Osteocyte (in vitro differentiated cells): ENCODE data around the gene PSAPL1. TPM values are rescaled to one million over a fixed set of nuclear protein-coding genes. Genes with fewer than 3 reads are reported as not detected.

Experiments
- DNase-seq: peaks from one replicate; pipeline ENCODE4 v3.0.0; 2021; ENCODE audit warnings: mixed read lengths; ENCODE audit not compliant: unreplicated experiment; ENCODE audit errors: extremely low spot score
- H3K27ac Mint-ChIP-seq: one replicate; pipeline ENCODE4 v1.8.0; 2021; ENCODE audit warnings: mild to moderate bottlenecking, mixed read lengths; ENCODE audit not compliant: unreplicated experiment
- H3K27me3 Mint-ChIP-seq: one replicate; pipeline ENCODE4 v1.8.0; 2021; ENCODE audit warnings: mixed read lengths; ENCODE audit not compliant: unreplicated experiment
- H3K36me3 Mint-ChIP-seq: one replicate; pipeline ENCODE4 v1.8.0; 2021; ENCODE audit warnings: mixed read lengths; ENCODE audit not compliant: unreplicated experiment
- H3K4me1 Mint-ChIP-seq: one replicate; pipeline ENCODE4 v1.8.0; 2021; ENCODE audit warnings: mixed read lengths; ENCODE audit not compliant: unreplicated experiment
- H3K4me3 Mint-ChIP-seq: one replicate; pipeline ENCODE4 v1.8.0; 2021; ENCODE audit warnings: mild to moderate bottlenecking, moderate library complexity, mixed read lengths; ENCODE audit not compliant: unreplicated experiment
- H3K9me3 Mint-ChIP-seq: one replicate; pipeline ENCODE4 v1.8.0; 2021; ENCODE audit warnings: mixed read lengths; ENCODE audit not compliant: unreplicated experiment
- CTCF ChIP-seq: fragments of 200-600 bp; sonication (generic); IDR thresholded peaks from 2 replicates; pipeline ENCODE4 v1.5.0; 2021; ENCODE audit warnings: antibody characterized with exemption, mild to moderate bottlenecking, moderate library complexity
- total RNA-seq: library from RNA; stranded (reverse); gene quantifications from 2 replicates; pipeline ENCODE4 v1.2.1, GENCODE V29; 2021

PSAPL1 gene
- total RNA-seq, 1 donor from 2014 or later: not detected

GRCh38 chr4:7430368-7430964 is 4.3 kb downstream of the PSAPL1 start:
- DNase-seq: no peak
- H3K27me3 Mint-ChIP-seq: no peaks in the 10 kb centered on the region

DNA sequence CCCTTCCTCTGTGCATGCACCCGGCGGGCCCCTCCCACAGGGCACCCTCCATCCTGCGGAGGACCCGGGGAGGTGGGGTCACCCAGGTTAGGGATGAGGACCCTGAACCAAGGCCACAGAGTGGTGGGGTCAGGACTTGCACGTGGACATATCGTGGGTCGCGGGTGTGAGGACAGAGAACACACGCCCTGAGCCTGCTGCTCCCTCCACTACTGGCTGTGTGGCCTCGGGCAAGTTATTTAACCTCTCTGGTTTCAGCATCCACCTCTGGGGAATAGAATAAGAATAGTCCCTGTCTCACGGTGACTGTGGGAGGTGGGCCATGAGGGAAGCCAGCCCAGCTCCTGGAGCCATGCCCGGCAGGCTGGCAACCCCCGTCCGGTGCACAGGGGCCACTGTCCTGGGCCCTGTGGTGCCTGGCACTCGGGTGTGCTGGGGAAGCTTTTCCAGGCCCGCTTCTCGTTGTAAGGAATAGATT is 5.1 kb downstream of the PSAPL1 start:
- H3K27me3 Mint-ChIP-seq: no peaks in the 10 kb centered on the region
- no peak for TF ChIP-seq CTCF
- H3K27ac Mint-ChIP-seq: no peak overlapping the region
- no peaks in the 10 kb centered on the region for H3K4me1 Mint-ChIP-seq
- no peaks in the 10 kb centered on the region for H3K36me3 Mint-ChIP-seq
- H3K4me3 Mint-ChIP-seq: no peak overlapping the region
- H3K9me3 Mint-ChIP-seq: no peaks in the 10 kb centered on the region
- no peak for DNase-seq

More at GRCh38 chr4:7430368-7430964, 4.3 kb downstream of the PSAPL1 start:
- no peaks in the 10 kb centered on the region for H3K36me3 Mint-ChIP-seq
- H3K4me3 Mint-ChIP-seq: no peak overlapping the region
- no peaks in the 10 kb centered on the region for H3K9me3 Mint-ChIP-seq
- no peak for TF ChIP-seq CTCF
- no peaks in the 10 kb centered on the region for H3K4me1 Mint-ChIP-seq
- H3K27ac Mint-ChIP-seq: no peak overlapping the region

- H3K27ac Mint-ChIP-seq: no peak overlapping the region
- H3K4me1 Mint-ChIP-seq: no peaks in the 10 kb centered on the region
- no peaks in the 10 kb centered on the region for H3K36me3 Mint-ChIP-seq
- peak; percentile 63 for DNase-seq
- H3K4me3 Mint-ChIP-seq: no peak overlapping the region
- no peaks in the 10 kb centered on the region for H3K27me3 Mint-ChIP-seq
- no peaks in the 10 kb centered on the region for H3K9me3 Mint-ChIP-seq
- no peak for TF ChIP-seq CTCF
These were observed 5.7 kb downstream of the PSAPL1 start for GRCh38 chr4:7429069-7429416.

DNA sequence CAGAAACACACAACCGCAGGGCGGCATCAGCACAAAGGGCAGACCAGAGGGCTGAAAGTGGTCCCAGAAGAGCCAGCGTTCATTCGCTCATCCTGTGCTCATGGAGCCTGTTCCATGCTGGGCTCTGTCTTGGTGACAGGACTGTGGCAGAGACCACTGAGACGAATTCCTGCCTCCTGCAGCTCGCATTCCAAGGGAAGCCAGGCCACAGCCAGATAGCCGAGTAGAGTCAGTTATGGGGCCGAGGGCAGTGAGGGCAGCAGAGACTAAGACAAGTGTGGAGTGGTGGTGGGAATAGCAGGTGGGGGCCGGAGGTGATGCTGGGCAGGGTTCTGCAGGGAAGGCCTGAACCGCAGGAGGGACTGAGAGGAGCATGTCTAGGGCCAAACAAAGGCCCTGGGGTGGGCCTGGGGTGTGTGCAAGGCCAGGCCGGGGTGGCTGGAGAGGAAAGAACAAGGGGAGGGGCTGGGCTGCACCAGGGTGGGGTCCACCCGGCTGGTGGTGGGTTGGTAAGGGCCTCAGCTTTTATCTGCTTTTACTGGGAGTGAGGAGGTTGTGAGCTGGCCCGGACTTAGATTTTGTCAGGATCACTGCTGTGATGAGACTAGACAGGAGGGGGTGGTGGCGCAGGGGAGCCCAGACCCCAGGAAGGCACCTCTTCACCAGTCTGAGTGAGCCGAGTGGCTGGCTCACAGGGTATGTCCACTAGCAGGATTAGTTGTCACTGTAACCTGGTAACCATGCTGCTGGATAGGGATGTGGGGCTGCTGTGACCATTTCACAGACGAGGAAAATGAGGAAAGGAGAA is 6.3 kb downstream of the PSAPL1 start:
- Mint-ChIP-seq H3K4me3 (no peak overlapping the region), H3K27me3 (no peaks in the 10 kb centered on the region), H3K36me3 (no peaks in the 10 kb centered on the region), H3K9me3 (no peaks in the 10 kb centered on the region), H3K4me1 (no peaks in the 10 kb centered on the region), H3K27ac (no peak overlapping the region)
- peak; percentile 73 for DNase-seq
- TF ChIP-seq CTCF: no peak

- H3K27ac Mint-ChIP-seq: no peak overlapping the region
- no peaks in the 10 kb centered on the region for H3K36me3 Mint-ChIP-seq
These were observed 6.9 kb downstream of the PSAPL1 start for GRCh38 chr4:7427831-7428260.

More at GRCh38 chr4:7427831-7428260, 6.9 kb downstream of the PSAPL1 start:
- Mint-ChIP-seq H3K4me1 (no peaks in the 10 kb centered on the region), H3K27me3 (no peaks in the 10 kb centered on the region), H3K4me3 (no peak overlapping the region), H3K9me3 (no peaks in the 10 kb centered on the region)
- TF ChIP-seq CTCF: no peak
- DNase-seq: no peak
